GM21723 (cell line): ENCODE data around the gene TARS3.
A peak's percentile ranks its signal among the peaks of the same experiment; 100 is the strongest.
"Not testable (repeated sequence)": the region's sequence is repeated elsewhere in the genome, so short reads cannot be mapped to it uniquely, and the experiment has no call there.

Source experiments
- ATAC-seq: cut with Tn5 transposase; IDR thresholded peaks from one replicate; pipeline ENCODE4 v1.9.1; 2021; ENCODE audit warnings: mild to moderate bottlenecking, moderate library complexity; ENCODE audit not compliant: unreplicated experiment

TARS3 gene

GRCh38 chr15:101657171-101657570, 67.1 kb downstream of the TARS3 start:
- no peak for ATAC-seq

GRCh38 chr15:101654624-101655337, 69.5 kb downstream of the TARS3 start:
- ATAC-seq, result not testable (repeated sequence)

DNA sequence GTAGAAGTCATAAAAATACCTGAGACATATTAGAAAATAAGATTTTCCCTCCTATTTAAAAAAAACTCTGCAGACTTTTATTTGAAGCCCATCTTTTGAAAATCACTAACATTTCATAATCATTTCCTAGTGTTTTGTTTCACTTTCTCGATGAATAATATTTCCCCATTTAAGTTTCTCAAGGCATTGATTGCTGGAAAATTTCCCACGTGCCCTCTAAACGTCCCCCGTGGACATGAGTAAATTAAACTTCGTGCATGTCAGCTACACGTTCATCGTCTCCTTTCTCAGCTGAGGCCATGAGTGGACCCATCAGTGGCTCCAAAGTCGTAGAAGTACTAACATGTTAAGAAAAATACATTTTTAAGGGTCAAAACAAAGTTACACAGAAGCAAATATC, 70.1 kb downstream of the TARS3 start:
- no peak for ATAC-seq

- ATAC-seq, result peak; percentile 1
Observed at GRCh38 chr15:101652786-101653430, 71.4 kb downstream of the TARS3 start.

DNA sequence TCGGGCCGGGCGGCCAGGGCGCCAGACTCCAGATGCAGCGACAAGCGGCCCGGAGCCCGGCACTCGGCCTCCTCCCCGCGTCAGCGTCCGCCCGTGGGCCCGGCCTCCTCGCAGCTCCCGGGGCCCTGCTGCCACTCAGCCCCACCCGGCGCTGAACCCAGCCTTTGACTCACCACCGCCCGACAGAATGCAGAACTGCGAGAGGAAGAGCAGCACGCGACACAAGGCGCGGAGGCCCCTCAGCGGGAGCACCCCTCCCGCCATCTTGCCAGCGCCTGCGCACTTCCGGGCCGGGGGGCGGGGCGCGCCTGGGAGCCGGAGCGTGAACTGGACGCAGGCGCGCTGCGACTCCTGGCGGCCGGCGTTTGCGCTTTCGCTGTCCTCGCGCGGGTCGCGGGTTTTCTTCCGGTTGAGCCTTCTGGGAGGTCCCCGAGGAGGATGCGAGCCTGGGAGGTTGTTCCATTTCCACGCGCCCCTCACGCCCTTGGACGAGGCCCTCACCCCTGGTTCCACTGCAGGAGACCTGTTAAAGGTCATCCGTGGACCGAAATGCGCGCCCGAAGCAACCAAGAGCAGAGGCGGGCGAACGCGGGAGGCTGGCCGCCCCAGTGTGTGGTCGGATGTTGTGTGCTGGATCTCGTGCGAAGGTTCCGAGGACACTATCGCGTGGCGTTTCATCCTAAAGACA, 72.0 kb downstream of the TARS3 start, which contains the start of gene TM2D3:
TM2D3 (minus strand) TSS at position 284 of the 688 bp plus-strand sequence; CDS start at position 264, 20 bp downstream.
- peak; percentile 90 for ATAC-seq

DNA sequence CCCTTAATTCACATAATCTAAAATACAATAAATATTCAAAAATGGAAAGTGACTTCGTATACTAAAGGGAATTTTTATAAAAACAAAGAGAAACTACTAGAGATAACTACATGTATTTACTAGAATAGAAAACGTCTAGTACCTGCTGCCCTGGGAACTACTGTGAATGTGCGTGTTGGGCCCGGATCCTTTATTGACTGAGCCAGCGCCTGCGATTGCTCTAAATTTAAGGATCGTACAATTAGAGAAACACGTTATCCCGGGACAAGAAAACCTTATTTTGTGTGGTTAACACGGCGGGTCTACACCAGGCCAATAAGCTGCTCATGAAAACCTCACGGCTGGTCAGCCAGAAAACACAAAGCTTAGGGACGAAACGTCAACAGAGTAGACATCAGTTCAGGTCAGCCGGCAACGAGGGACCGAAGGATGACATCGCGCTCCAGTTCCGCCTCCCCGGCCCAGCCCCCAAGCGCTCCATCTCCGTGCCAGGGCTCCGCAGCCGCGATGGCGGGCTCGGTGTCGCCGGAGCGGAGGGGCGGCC, 72.6 kb downstream of the TARS3 start:
- peak; percentile 53 for ATAC-seq

GRCh38 chr15:101650145-101650544, 74.1 kb downstream of the TARS3 start:
- no peak for ATAC-seq

- no peak for ATAC-seq
Observed at GRCh38 chr15:101648356-101648755, 75.9 kb downstream of the TARS3 start.

GRCh38 chr15:101647251-101647650, 77.0 kb downstream of the TARS3 start:
- no peak for ATAC-seq

GRCh38 chr15:101646672-101647071, 77.6 kb downstream of the TARS3 start:
- no peak for ATAC-seq

- no peak for ATAC-seq
Observed at GRCh38 chr15:101642361-101642760, 81.9 kb downstream of the TARS3 start.

DNA sequence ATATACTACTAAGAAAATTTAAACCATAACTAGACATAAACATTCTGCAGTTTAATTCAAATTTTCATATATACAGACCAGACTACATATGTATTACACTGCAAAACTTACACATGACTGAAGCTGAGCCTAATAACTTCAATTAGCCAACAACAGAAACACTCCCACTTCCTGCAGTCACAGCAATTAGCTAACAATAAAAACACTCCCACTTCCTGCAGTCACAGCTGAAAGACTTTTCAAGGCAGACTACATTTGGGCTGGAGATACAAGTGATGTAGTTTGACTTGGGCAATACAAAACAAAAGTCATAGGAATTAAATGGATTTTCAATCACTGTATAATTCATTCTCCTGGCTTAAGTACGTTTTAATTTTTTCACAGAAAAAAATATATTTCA, 82.4 kb downstream of the TARS3 start:
- no peak for ATAC-seq

DNA sequence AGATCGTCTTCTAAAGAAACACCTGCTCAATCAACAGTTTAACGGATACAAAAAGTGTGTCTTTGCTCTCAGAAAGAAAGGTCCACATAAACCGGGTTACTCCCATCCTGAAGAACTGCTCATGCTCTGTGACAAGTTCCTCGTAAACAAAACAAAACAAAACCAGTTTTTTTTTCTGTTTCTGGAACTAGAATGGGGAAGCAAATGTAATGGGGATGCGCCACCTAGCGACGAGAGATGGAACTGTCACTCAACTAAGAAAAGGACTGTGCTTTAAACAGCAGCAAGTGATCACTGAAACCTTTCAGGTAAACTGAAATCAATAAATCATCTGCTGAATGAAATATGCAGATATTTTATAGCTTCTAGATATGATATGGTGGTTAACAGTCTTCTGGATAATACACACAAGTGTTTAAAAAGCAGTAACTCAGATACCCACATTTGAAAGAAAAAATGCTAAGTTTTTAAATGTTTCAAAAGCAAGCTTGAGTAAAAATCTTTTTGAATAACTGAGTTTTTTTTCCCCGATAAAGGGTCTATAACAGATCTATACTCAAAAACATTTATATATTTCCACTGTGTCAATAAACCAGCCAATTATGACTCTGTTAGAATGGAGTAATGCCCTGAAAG, 83.0 kb downstream of the TARS3 start:
- ATAC-seq, result peak; percentile 75

DNA sequence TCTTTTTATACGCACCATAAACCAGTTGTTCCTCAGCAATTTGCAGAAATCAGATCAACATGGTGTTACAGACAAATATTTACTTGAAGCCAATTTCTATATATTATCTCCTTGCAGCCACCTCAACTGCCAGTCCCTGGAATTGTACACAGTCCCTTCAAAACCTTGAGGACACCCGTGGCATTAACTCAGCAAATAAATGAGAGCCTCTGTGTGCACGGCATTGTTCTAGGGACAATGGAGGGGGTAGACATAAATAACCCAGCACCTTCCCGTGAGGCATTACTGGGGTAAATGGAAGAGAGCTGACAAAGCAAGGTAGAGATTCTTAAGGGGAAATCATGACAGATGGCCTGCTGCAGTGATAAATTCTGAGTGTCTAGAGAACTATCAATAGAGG, 84.6 kb downstream of the TARS3 start:
- no peak for ATAC-seq

DNA sequence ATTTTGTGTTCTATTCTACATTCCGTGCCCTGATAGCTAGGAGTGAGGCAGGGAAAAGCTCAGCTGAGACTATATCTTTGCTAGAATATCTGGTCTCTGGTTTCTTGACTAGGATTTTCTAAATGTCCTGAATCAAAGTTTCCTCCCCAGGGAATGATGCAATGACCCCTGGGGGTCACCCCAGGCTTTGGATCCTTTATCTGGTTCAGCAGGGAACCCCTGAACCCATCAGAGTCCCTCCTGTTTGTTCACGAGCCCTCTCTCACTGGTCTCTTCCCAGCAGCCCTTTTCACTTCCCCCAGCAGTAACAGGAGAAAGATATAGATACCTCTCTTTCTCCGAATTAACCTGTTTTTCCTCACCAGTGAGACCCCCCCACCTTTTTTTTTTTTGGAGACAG, 86.4 kb downstream of the TARS3 start:
- no peak for ATAC-seq

GRCh38 chr15:101637516-101637915, 86.8 kb downstream of the TARS3 start:
- ATAC-seq, result no peak

DNA sequence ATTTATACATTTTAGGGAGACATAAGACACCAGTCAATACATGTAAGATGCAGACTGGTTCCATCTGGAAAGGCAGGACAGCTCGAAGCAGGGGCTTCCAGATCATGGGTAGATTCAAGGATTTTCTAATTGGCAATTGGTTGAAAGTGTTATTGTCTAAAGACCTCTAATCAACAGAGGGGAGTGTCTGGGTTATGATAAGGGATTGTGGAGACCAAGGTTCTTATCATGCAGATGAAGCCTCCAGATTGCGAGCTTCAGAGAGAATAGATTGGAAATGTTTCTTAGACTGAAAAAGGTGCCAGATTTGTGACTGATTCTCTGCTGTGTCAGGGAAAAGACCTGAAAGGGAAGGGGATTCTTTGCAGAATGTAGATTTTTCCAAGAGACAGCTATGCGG, 87.2 kb downstream of the TARS3 start:
- no peak for ATAC-seq

- ATAC-seq, result no peak
Observed at GRCh38 chr15:101635944-101636727, 88.1 kb downstream of the TARS3 start.

GRCh38 chr15:101633356-101633755, 90.9 kb downstream of the TARS3 start:
- no peak for ATAC-seq

DNA sequence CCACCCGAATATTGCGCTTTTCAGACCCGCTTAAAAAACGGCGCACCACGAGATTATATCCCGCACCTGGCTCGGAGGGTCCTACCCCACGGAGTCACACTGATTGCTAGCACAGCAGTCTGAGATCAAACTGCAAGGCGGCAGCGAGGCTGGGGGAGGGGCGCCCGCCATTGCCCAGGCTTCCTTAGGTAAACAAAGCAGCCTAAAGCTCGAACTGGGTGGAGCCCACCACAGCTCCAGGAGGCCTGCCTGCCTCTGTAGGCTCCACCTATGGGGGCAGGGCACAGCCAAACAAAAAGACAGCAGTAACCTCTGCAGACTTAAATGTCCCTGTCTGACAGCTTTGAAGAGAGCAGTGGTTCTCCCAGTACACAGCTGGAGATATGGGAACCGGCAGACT, 97.5 kb downstream of the TARS3 start:
- not testable (repeated sequence) for ATAC-seq
